H1 (cell line): ENCODE results near the gene MCM3. TPM values are rescaled to one million over a fixed set of nuclear protein-coding genes. Genes with fewer than 3 reads are reported as not detected.

Source experiments
- EGR1 ChIP-seq: IDR thresholded peaks from 2 replicates; pipeline ENCODE4 v1.6.1; 2011; ENCODE audit warnings: low read depth, low read length, borderline replicate concordance
- TEAD4 ChIP-seq: IDR thresholded peaks from 2 replicates; pipeline ENCODE4 v1.6.1; 2012; ENCODE audit warnings: low read depth, low read length, inconsistent platforms, mixed read lengths
- polyA plus RNA-seq, 7 experiments: library from polyadenylated mRNA; depleted of rRNA in 3 of 7; stranded (reverse) in 5 of 7; unstranded in 2 of 7; fragments of >200 nt in 5 of 7; fragments of 200-250 nt in 2 of 7; gene quantifications; 1 replicate in 5 of 7; 2 replicates in 1 of 7; 4 replicates in 1 of 7; pipeline versions ENCODE4 v1.2.1 to v1.2.3, GENCODE V29; 2011 to 2013; ENCODE audit warnings: missing spikeins in 2 of 7, mixed read lengths in 2 of 7
- total RNA-seq: library from RNA; stranded (reverse); fragmentation: NEBNext Ultra II Directional; extraction: Animal tissue kit (Norgen Biotek cat#: 25700); gene quantifications from 2 replicates; pipeline ENCODE4 v1.2.1, GENCODE V29; 2021

The MCM3 gene
- total and polyA plus RNA-seq, 2 of the 8 experiments (the other 6 are each of a cell fraction or from before 2014, with no cell fraction given) = 275 to 293 TPM

DNA sequence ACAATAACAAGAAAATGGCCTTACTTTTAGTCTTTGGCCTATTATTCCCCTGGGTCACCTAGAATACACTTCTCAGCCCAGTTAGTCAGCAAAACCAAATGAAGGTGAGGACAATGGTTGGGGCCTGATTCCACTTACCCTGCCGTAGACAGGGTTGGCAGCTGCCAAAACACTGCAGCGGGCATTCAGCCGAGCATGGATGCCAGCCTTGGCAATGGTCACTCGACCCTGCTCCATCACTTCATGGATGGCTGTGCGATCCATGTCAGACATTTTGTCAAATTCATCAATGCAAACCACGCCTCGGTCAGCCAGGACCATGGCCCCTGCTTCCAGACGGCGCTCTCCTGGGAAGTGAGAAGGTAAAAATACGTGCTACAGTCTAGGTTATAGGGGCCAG is 8.4 kb downstream of the MCM3 start (continued):
- TF ChIP-seq EGR1 (no peak), TEAD4 (no peak)
